Measurements from ENCODE around the gene DYNLT5. TPM values are rescaled to one million over a fixed set of nuclear protein-coding genes. Genes with fewer than 3 reads are reported as not detected.
"Not testable (repeated sequence)": the region's sequence is repeated elsewhere in the genome, so short reads cannot be mapped to it uniquely, and the experiment has no call there.

Gene DYNLT5
- total RNA-seq, 1 donor from 2014 or later: not detected

DNA sequence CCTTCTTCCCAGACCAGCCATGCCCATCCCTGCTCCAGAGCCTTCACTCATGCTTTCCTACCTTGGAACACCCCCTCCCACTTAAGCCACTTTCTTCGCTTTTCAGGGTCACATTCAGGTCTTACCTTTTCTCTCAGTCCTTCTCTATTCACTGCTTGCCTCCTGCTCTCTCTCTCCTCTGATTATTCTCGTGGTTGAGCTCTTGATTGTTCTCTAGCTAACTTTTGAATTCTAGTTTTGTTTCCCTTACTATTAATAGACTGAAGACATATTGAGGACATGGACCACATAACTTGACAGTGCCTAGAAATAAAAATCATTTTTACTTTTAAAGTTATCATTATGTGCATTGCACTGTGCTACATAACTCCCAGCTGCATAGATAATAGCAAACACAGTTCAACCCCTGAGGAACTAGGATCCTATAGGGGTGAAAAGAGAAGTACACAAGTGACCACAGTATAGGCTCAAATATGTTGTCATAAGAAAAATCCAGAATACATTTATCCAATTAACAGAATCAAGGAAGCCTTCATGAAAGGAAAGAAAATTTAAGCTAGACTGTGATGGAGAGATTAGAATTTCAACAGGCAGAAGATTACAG, 27.3 kb downstream of the DYNLT5 start:
- DNase-seq (ENCODE audit: low read depth): no peak
- TF ChIP-seq, protein P1, sequence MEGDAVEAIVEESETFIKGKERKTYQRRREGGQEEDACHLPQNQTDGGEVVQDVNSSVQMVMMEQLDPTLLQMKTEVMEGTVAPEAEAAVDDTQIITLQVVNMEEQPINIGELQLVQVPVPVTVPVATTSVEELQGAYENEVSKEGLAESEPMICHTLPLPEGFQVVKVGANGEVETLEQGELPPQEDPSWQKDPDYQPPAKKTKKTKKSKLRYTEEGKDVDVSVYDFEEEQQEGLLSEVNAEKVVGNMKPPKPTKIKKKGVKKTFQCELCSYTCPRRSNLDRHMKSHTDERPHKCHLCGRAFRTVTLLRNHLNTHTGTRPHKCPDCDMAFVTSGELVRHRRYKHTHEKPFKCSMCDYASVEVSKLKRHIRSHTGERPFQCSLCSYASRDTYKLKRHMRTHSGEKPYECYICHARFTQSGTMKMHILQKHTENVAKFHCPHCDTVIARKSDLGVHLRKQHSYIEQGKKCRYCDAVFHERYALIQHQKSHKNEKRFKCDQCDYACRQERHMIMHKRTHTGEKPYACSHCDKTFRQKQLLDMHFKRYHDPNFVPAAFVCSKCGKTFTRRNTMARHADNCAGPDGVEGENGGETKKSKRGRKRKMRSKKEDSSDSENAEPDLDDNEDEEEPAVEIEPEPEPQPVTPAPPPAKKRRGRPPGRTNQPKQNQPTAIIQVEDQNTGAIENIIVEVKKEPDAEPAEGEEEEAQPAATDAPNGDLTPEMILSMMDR (IDR thresholded peaks at IDR 0.05; ENCODE audit: insufficient read depth, low read length, poor library complexity, severe bottlenecking): no peak

DNA sequence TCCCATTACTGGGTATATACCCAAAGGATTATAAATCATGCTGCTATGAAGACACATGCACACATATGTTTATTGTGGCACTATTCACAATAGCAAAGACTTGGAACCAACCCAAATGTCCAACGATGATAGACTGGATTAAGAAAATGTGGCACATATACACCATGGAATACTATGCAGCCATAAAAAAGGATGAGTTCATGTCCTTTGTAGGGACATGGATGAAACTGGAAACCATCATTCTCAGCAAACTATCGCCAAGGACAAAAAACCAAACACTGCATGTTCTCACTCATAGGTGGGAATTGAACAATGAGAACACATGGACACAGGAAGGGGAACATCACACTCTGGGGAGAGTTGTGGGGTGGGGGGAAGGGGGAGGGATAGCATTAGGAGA, 33.5 kb downstream of the DYNLT5 start:
- H3K4me3 ChIP-seq (ENCODE audit: low read depth, low read length): not testable (repeated sequence)

More for the DNA sequence above, 27.3 kb downstream of the DYNLT5 start:
- Histone ChIP-seq H3K27me3 (ENCODE audit: control insufficient read depth, insufficient read depth, low read length) (no peaks in the 10 kb centered on the region), H3K4me3 (ENCODE audit: low read depth, low read length) (no peak overlapping the region), H3K36me3 (ENCODE audit: control insufficient read depth, insufficient read depth, low read length) (no peaks in the 10 kb centered on the region)

DNA sequence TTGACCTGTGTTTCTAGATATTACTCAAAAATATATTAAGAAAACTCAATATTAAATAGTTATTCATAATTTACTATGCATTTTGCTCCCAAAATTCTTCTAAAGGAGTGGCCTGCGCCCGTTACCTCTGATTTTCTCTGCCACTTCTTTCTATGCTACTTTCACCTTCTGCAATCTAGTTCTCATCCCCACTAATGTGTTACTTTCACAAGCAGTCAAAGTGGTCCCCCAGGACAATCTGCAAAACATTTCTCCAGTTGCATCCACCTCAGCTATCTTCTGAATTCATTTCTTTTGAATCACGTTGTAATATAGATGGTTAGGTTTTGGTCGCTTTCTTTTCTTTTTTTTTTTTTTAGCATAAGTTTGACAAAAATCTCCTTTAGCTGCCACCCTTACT, 35.4 kb downstream of the DYNLT5 start:
- TF ChIP-seq, protein P1 (IDR thresholded peaks at IDR 0.05; ENCODE audit: insufficient read depth, low read length, poor library complexity, severe bottlenecking): no peak
- Histone ChIP-seq H3K4me3 (ENCODE audit: low read depth, low read length) (no peak overlapping the region), H3K27me3 (ENCODE audit: control insufficient read depth, insufficient read depth, low read length) (no peaks in the 10 kb centered on the region), H3K36me3 (ENCODE audit: control insufficient read depth, insufficient read depth, low read length) (no peaks in the 10 kb centered on the region)
- DNase-seq (ENCODE audit: low read depth): no peak

More for the DNA sequence above, 33.5 kb downstream of the DYNLT5 start:
- not testable (repeated sequence) for DNase-seq (ENCODE audit: low read depth); H3K27me3 ChIP-seq (ENCODE audit: control insufficient read depth, insufficient read depth, low read length); H3K36me3 ChIP-seq (ENCODE audit: control insufficient read depth, insufficient read depth, low read length)

DNA sequence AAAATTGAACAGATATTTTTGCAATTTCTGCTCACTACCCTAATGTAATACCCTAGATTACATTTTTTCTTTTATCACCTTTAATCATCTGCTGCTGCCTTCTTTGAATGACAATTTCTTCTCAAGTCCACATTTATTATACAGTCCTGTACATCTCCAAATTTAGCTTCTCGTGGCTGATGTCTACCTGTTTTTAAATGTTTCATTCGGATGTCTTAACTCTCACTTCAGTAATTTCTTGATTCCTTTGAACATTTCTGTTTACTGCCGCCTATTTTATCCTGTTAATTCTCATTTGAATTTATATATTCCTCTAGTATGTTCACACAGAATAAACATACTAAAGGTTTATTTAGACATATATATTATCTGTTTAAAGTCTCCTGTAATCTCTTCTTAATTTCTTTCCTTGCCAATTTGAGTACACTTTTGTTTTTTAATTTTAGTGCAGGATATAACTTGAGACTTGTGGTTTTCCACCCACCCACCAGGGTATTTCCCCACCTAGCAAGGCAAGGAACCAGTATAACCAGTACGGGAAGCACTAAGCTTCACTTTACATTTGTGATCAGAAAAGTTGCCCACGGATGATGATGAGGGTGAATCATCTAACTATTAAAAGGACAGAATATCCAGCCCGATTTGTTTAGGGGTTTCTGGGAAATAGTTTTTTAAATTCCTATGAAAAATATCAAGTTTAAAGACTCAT, 36.1 kb downstream of the DYNLT5 start:
- TF ChIP-seq, protein P1 (IDR thresholded peaks at IDR 0.05; ENCODE audit: insufficient read depth, low read length, poor library complexity, severe bottlenecking): no peak
- DNase-seq (ENCODE audit: low read depth): no peak
- no peak overlapping the region for H3K4me3 ChIP-seq (ENCODE audit: low read depth, low read length)
- no peaks in the 10 kb centered on the region for H3K36me3 ChIP-seq (ENCODE audit: control insufficient read depth, insufficient read depth, low read length)
- H3K27me3 ChIP-seq (ENCODE audit: control insufficient read depth, insufficient read depth, low read length): no peaks in the 10 kb centered on the region

DNA sequence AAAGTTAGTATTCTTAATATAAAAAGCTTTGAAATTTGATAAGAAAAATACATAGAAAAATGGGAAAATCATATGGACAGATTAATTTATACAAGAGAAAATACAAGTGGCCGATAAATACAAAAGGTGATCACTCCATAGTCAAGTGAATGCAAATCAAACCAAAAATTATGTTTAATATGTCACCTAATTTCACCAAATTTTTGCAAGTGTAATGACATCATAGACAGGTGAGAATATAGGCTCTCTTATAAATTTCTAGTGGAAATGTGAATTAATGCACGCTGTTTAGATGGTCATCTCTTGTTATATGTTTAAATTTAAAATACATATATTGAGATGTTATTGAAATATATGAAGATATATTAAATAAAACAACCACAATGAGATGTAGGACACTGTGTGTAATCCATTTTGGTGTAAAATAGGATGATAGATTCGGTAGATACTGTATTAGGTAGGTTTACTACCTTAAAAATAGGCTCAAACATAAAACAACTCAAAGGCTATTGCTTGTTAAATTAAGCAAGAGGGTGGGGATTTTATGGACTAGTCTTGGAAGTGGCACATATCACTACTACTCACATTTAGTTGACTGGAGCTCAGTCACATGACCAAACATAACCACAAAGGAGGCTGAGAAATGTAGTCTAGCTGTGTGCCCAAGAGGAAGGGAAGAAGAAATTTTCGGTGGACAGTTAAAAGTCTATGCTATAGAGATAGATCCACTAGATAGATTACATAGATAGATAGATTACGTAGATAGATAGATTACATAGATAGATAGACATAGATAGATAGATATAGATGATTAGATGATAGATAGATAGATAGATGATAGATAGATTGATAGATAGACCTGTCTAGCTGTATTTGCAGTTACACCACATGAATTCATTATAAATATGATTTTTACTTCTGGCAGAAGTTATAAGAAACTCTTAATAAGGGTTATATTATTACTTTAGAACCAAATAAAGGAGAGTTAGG, 39.7 kb downstream of the DYNLT5 start:
- Histone ChIP-seq H3K4me3 (ENCODE audit: low read depth, low read length) (no peak overlapping the region), H3K36me3 (ENCODE audit: control insufficient read depth, insufficient read depth, low read length) (no peaks in the 10 kb centered on the region), H3K27me3 (ENCODE audit: control insufficient read depth, insufficient read depth, low read length) (no peaks in the 10 kb centered on the region)
- no peak for DNase-seq (ENCODE audit: low read depth)
- TF ChIP-seq, protein P1 (IDR thresholded peaks at IDR 0.05; ENCODE audit: insufficient read depth, low read length, poor library complexity, severe bottlenecking): no peak

DNA sequence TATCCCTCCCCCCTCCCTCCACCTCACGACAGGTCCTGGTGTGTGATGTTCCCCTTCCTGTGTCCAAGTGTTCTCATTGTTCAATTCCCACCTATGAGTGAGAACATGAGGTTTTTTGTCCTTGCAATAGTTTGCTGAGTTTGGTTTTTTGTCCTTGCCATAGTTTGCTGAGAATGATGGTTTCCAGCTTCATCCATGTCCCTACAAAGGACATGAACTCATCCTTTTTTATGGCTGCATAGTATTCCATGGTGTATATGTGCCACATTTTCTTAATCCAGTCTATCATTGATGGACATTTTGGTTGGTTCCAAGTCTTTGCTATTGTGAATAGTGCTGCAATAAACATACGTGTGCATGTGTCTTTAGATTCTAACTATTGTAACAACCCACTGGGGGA, 43.6 kb downstream of the DYNLT5 start:
- H3K36me3 ChIP-seq (ENCODE audit: control insufficient read depth, insufficient read depth, low read length); DNase-seq (ENCODE audit: low read depth); H3K27me3 ChIP-seq (ENCODE audit: control insufficient read depth, insufficient read depth, low read length); H3K4me3 ChIP-seq (ENCODE audit: low read depth, low read length): not testable (repeated sequence)

Measured in kidney epithelial cell (primary cell).